ENCODE measurements around the gene RNF183. TPM values are rescaled to one million over a fixed set of nuclear protein-coding genes. Genes with fewer than 3 reads are reported as not detected.

RNF183 gene
- total RNA-seq, 2 experiments from 2014 or later, result 0.37 to 0.64 TPM

- H3K27ac Mint-ChIP-seq, result no peak overlapping the region
- ChIA-PET CTCF (interaction anchor here (0.6 to 5.6 kb wide), 37 partner anchors 9 to 382 kb away, joined by 3 to 43 read pairs (median 5); partner anchors contain the start of genes ALAD, C9orf43, FKBP15 and POLE3), POLR2A (interaction anchor here (0.6 to 1.6 kb wide), 5 partner anchors 43 to 136 kb away, joined by 3 to 13 read pairs (median 3); partner anchors contain the start of genes ALAD, C9orf43, FKBP15 and POLE3)
- ATAC-seq (peak; percentile 24), DNase-seq (peak; percentile 28)
- peaks cover 44% of the 10 kb centered on the region for H3K36me3 Mint-ChIP-seq (ENCODE audit: low read depth)
- H3K4me3 Mint-ChIP-seq, result no peak overlapping the region
- intact Hi-C loops (cut with DNase I, micrococcal nuclease), result loop anchor here (1.0 to 10.0 kb wide), 18 partner anchors 53 to 1644 kb away; partner anchors contain the start of genes ALAD (in 2 of the 2), C9orf43 (in 2 of the 2), FKBP15 (in 2 of the 2) and POLE3 (in 2 of the 2)
- H3K9me3 Mint-ChIP-seq (ENCODE audit: low read depth), result no peaks in the 10 kb centered on the region
- H3K27me3 Mint-ChIP-seq, result no peaks in the 10 kb centered on the region
- H3K4me1 Mint-ChIP-seq, result peaks cover 33% of the 10 kb centered on the region
These were observed 28.6 kb downstream of the RNF183 start for GRCh38 chr9:113274474-113275156.

GRCh38 chr9:113269871-113270270 is 33.3 kb downstream of the RNF183 start:
- H3K27me3 Mint-ChIP-seq, result no peaks in the 10 kb centered on the region
- ChIA-PET POLR2A (interaction anchor here (1.0 kb wide), 1 partner anchor 49 kb away, joined by 3 read pairs; the partner anchor contains the start of genes FKBP15 and SLC31A1), CTCF (interaction anchor here (0.6 to 1.1 kb wide), 7 partner anchors 8 to 1785 kb away, joined by 3 to 5 read pairs (median 3); partner anchors contain the start of genes BSPRY, FKBP15 and SLC31A1)
- DNase-seq (no peak), ATAC-seq (no peak)
- peaks cover 27% of the 10 kb centered on the region for H3K4me1 Mint-ChIP-seq
- no peaks in the 10 kb centered on the region for H3K9me3 Mint-ChIP-seq (ENCODE audit: low read depth)
- H3K4me3 Mint-ChIP-seq, result no peak overlapping the region
- peaks cover 42% of the 10 kb centered on the region for H3K36me3 Mint-ChIP-seq (ENCODE audit: low read depth)
- peak overlapping the region; percentile 18 for H3K27ac Mint-ChIP-seq
- intact Hi-C loops (cut with DNase I, micrococcal nuclease), result loop anchor here (10.0 kb wide), 2 partner anchors 245 to 1315 kb away; partner anchors contain the start of gene ATP6V1G1 (in 1 of the 2)

DNA sequence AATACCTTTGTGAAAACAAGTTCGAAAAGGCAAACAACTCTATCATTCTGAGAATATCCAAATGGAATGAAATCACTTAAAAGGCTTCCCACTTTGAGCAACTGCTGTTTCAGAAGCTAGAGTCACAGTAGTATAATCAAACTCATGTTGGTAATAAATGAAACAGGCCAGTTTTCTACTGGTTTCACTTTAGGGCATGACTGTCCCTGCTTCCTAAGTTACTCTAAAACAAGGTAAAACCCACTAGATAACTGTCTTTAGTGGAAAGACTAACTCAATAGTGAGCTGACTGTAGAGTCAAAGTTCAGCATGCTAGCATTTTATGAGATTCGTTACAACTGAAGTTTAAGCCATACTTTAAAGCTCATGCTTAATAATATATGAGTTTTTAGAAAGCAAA is 33.8 kb downstream of the RNF183 start:
- DNase-seq (no peak), ATAC-seq (peak; percentile 95)
- peaks cover 44% of the 10 kb centered on the region for H3K36me3 Mint-ChIP-seq (ENCODE audit: low read depth)
- no peaks in the 10 kb centered on the region for H3K27me3 Mint-ChIP-seq
- intact Hi-C loops (cut with DNase I, micrococcal nuclease), result no loop called here
- H3K27ac Mint-ChIP-seq, result peak overlapping the region; percentile 63
- H3K9me3 Mint-ChIP-seq (ENCODE audit: low read depth), result no peaks in the 10 kb centered on the region
- POLR2A ChIA-PET, result interaction anchor here (0.6 to 1.0 kb wide), 3 partner anchors 13 to 1398 kb away, joined by 3 to 4 read pairs (median 4); partner anchors contain the start of genes FKBP15 and SLC31A1
- H3K4me1 Mint-ChIP-seq, result peaks cover 27% of the 10 kb centered on the region
- H3K4me3 Mint-ChIP-seq, result no peak overlapping the region
- CTCF ChIA-PET, result interaction anchor here (0.6 to 1.1 kb wide), 7 partner anchors 8 to 1785 kb away, joined by 3 to 5 read pairs (median 3); partner anchors contain the start of genes BSPRY, FKBP15 and SLC31A1

- no peak overlapping the region for H3K4me3 Mint-ChIP-seq
- no peaks in the 10 kb centered on the region for H3K27me3 Mint-ChIP-seq
- no peaks in the 10 kb centered on the region for H3K9me3 Mint-ChIP-seq (ENCODE audit: low read depth)
- H3K4me1 Mint-ChIP-seq, result peaks cover 16% of the 10 kb centered on the region
- intact Hi-C loops (cut with DNase I, micrococcal nuclease), result no loop called here
- ATAC-seq (no peak), DNase-seq (no peak)
- H3K36me3 Mint-ChIP-seq (ENCODE audit: low read depth), result peaks cover 41% of the 10 kb centered on the region
- CTCF ChIA-PET, result interaction anchor here (0.6 kb wide), 1 partner anchor 396 kb away, joined by 3 read pairs; no protein-coding TSS in a partner anchor
- POLR2A ChIA-PET, result no interaction called here
- H3K27ac Mint-ChIP-seq, result peak overlapping the region; percentile 28
These were observed 35.1 kb downstream of the RNF183 start for GRCh38 chr9:113267911-113268566.

- Mint-ChIP-seq H3K4me3 (no peak overlapping the region), H3K27me3 (no peaks in the 10 kb centered on the region), H3K27ac (no peak overlapping the region), H3K36me3 (ENCODE audit: low read depth) (peaks cover 33% of the 10 kb centered on the region), H3K9me3 (ENCODE audit: low read depth) (no peaks in the 10 kb centered on the region), H3K4me1 (peaks cover 15% of the 10 kb centered on the region)
- ATAC-seq (no peak), DNase-seq (no peak)
- ChIA-PET CTCF (interaction anchor here (0.6 to 1.4 kb wide), 2 partner anchors 8 to 763 kb away, joined by 3 to 5 read pairs; partner anchors contain the start of genes CDC26 and PRPF4), POLR2A (interaction anchor here (0.6 kb wide), 1 partner anchor 991 kb away, joined by 8 read pairs; no protein-coding TSS in a partner anchor)
- intact Hi-C loops (cut with DNase I, micrococcal nuclease), result no loop called here
These were observed 37.0 kb downstream of the RNF183 start for GRCh38 chr9:113266174-113266573.

- ATAC-seq (no peak), DNase-seq (no peak)
- H3K36me3 Mint-ChIP-seq (ENCODE audit: low read depth), result peaks cover 31% of the 10 kb centered on the region
- H3K4me1 Mint-ChIP-seq, result no peaks in the 10 kb centered on the region
- no peak overlapping the region for H3K4me3 Mint-ChIP-seq
- intact Hi-C loops (cut with DNase I, micrococcal nuclease), result no loop called here
- ChIA-PET CTCF (interaction anchor here (0.6 to 1.3 kb wide), 2 partner anchors 13 to 25 kb away, joined by 4 read pairs; partner anchors contain the start of gene CDC26), POLR2A (no interaction called here)
- H3K27me3 Mint-ChIP-seq, result no peaks in the 10 kb centered on the region
- no peaks in the 10 kb centered on the region for H3K9me3 Mint-ChIP-seq (ENCODE audit: low read depth)
- peak overlapping the region; percentile 8 for H3K27ac Mint-ChIP-seq
These were observed 41.1 kb downstream of the RNF183 start for GRCh38 chr9:113261917-113262671.

GRCh38 chr9:113258282-113258681 is 44.9 kb downstream of the RNF183 start:
- no peak overlapping the region for H3K27ac Mint-ChIP-seq
- H3K36me3 Mint-ChIP-seq (ENCODE audit: low read depth), result peaks cover 30% of the 10 kb centered on the region
- H3K27me3 Mint-ChIP-seq, result no peaks in the 10 kb centered on the region
- intact Hi-C loops (cut with DNase I, micrococcal nuclease), result no loop called here
- ATAC-seq, result no peak
- H3K4me1 Mint-ChIP-seq, result no peaks in the 10 kb centered on the region
- no peak for DNase-seq
- ChIA-PET POLR2A (no interaction called here), CTCF (no interaction called here)
- H3K9me3 Mint-ChIP-seq (ENCODE audit: low read depth), result no peaks in the 10 kb centered on the region
- no peak overlapping the region for H3K4me3 Mint-ChIP-seq

GRCh38 chr9:113257863-113258262 is 45.3 kb downstream of the RNF183 start:
- CTCF ChIA-PET, result no interaction called here
- Mint-ChIP-seq H3K27ac (no peak overlapping the region), H3K36me3 (ENCODE audit: low read depth) (peaks cover 30% of the 10 kb centered on the region), H3K4me1 (no peaks in the 10 kb centered on the region), H3K27me3 (no peaks in the 10 kb centered on the region), H3K4me3 (no peak overlapping the region), H3K9me3 (ENCODE audit: low read depth) (no peaks in the 10 kb centered on the region)
- ATAC-seq, result no peak
- POLR2A ChIA-PET, result interaction anchor here (0.7 kb wide), 1 partner anchor 330 kb away, joined by 3 read pairs; no protein-coding TSS in a partner anchor
- DNase-seq, result no peak
- intact Hi-C loops (cut with DNase I, micrococcal nuclease), result no loop called here

DNA sequence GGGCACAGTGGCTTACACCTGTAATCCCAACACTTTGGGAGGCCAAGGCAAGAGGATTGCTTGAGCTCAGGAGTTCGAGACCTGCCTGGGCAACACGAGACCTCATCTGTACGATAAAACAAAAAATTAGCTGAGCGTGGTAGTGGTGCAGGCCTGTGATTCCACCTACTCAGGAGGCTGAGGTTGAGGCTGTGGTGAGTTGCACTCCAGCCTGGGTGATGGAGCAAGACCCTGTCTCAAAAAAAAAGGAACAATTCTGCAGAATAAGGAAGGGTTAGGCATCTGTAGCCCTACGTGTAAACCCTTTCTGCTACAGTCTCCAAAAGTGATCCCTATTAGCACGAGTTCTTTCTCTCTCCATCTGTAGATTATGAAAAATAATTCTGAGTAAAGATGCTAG is 47.7 kb downstream of the RNF183 start:
- H3K27ac Mint-ChIP-seq, result no peak overlapping the region
- H3K27me3 Mint-ChIP-seq, result no peaks in the 10 kb centered on the region
- POLR2A ChIA-PET, result no interaction called here
- no peaks in the 10 kb centered on the region for H3K4me1 Mint-ChIP-seq
- no peak for DNase-seq
- intact Hi-C loops (cut with DNase I, micrococcal nuclease), result no loop called here
- H3K4me3 Mint-ChIP-seq, result no peak overlapping the region
- H3K36me3 Mint-ChIP-seq (ENCODE audit: low read depth), result peaks cover 23% of the 10 kb centered on the region
- peaks cover 3% of the 10 kb centered on the region for H3K9me3 Mint-ChIP-seq (ENCODE audit: low read depth)
- CTCF ChIA-PET, result interaction anchor here (0.6 kb wide), 1 partner anchor 68 kb away, joined by 4 read pairs; no protein-coding TSS in a partner anchor
- no peak for ATAC-seq

DNA sequence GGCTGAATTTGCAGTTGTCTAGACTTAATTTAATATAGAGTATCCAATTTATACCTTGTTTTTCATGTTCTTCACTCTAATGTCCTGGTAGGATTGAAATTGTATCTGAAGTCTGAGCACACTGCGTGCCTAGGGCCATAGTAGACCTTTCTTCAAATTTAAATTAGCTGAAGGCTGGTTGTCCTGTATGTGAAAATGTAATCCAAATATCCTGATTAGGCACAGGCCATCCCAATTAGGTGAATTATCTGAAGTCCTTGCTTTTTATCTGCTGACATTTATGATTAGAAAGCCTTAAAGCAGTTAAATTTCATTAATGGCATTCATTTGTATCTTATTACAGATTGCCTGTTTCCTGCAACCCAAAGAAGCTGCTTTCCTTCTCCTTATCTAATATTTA is 48.2 kb downstream of the RNF183 start:
- Mint-ChIP-seq H3K36me3 (ENCODE audit: low read depth) (peaks cover 18% of the 10 kb centered on the region), H3K9me3 (ENCODE audit: low read depth) (peaks cover 3% of the 10 kb centered on the region), H3K27me3 (no peaks in the 10 kb centered on the region), H3K27ac (no peak overlapping the region), H3K4me1 (no peaks in the 10 kb centered on the region), H3K4me3 (no peak overlapping the region)
- DNase-seq (no peak), ATAC-seq (no peak)
- ChIA-PET CTCF (interaction anchor here (0.6 to 1.0 kb wide), 2 partner anchors 27 to 68 kb away, joined by 4 read pairs; no protein-coding TSS in a partner anchor), POLR2A (no interaction called here)
- intact Hi-C loops (cut with DNase I, micrococcal nuclease), result no loop called here

DNA sequence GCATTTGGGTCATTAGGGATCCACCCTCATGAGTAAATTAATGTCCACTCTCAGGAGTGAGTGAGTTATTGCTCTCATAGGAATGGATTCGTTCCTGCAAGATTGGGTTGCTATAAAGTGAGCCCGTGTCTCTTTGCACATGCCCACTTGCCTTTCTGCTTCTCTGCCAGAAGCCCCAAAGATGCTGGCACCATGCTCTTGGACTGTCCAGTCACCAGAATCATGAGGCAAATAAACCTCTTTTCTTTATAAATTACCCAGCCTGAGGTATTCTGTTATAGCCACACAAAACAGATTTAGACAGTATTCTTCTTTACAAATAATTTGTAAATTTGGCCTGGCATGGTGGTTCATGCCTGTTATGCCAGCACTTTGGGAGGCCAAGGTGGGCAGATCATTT is 52.4 kb downstream of the RNF183 start:
- CTCF ChIA-PET, result interaction anchor here (0.7 kb wide), 1 partner anchor 23 kb away, joined by 3 read pairs; no protein-coding TSS in a partner anchor
- intact Hi-C loops (cut with DNase I, micrococcal nuclease), result no loop called here
- peaks cover 3% of the 10 kb centered on the region for H3K9me3 Mint-ChIP-seq (ENCODE audit: low read depth)
- no peaks in the 10 kb centered on the region for H3K27me3 Mint-ChIP-seq
- H3K4me3 Mint-ChIP-seq, result no peak overlapping the region
- no peak overlapping the region for H3K27ac Mint-ChIP-seq
- POLR2A ChIA-PET, result no interaction called here
- ATAC-seq (no peak), DNase-seq (no peak)
- peaks cover 5% of the 10 kb centered on the region for H3K36me3 Mint-ChIP-seq (ENCODE audit: low read depth)
- no peaks in the 10 kb centered on the region for H3K4me1 Mint-ChIP-seq
